HL-60 (cell line): Measurements from ENCODE around the gene DENND4C.

ENCODE experiments used
- DNase-seq, 2 experiments: peaks; one replicate each; pipeline ENCODE4 v3.0.0-alpha.2; 2010 to 2020; ENCODE audit warnings: low read depth in 1 of 2, low spot score in 1 of 2
- H3K27ac ChIP-seq: fragments of 250-450 bp; sonication (Bioruptor Pico); replicated peaks from 2 replicates; pipeline ENCODE4 v1.5.1; 2020; ENCODE audit warnings: mild to moderate bottlenecking, moderate library complexity
- H3K27me3 ChIP-seq: fragments of 250-450 bp; sonication (Bioruptor Pico); 2 replicates; pipeline ENCODE4 v1.5.1; 2021; ENCODE audit warnings: mild to moderate bottlenecking, moderate library complexity; ENCODE audit not compliant: insufficient read depth, poor library complexity, severe bottlenecking
- H3K4me3 ChIP-seq: replicated peaks from 2 replicates; pipeline ENCODE4 v1.5.1; 2011; ENCODE audit warnings: mild to moderate bottlenecking, control low read depth, low read length; ENCODE audit not compliant: insufficient read depth
- GABPA ChIP-seq: IDR thresholded peaks from 2 replicates; pipeline ENCODE4 v1.6.1; 2012; ENCODE audit warnings: low read depth
- POLR2AphosphoS5 ChIP-seq: IDR thresholded peaks from 2 replicates; pipeline ENCODE4 v1.6.1; 2012; ENCODE audit warnings: low read depth
- SPI1 ChIP-seq: IDR thresholded peaks from 2 replicates; pipeline ENCODE4 v1.6.1; 2012; ENCODE audit warnings: low read depth, mild to moderate bottlenecking, borderline replicate concordance
- TF ChIP-seq, protein P1 (sequence below): IDR thresholded peaks from one replicate; pipeline ENCODE4 v1.5.1; 2011; ENCODE audit warnings: low read length, control low read depth, inconsistent platforms; ENCODE audit not compliant: insufficient read depth
- TF ChIP-seq, protein P2 (sequence below): IDR thresholded peaks from 2 replicates; pipeline ENCODE4 v1.6.1; 2012; ENCODE audit warnings: low read depth; ENCODE audit not compliant: insufficient replicate concordance

Gene DENND4C

DNA sequence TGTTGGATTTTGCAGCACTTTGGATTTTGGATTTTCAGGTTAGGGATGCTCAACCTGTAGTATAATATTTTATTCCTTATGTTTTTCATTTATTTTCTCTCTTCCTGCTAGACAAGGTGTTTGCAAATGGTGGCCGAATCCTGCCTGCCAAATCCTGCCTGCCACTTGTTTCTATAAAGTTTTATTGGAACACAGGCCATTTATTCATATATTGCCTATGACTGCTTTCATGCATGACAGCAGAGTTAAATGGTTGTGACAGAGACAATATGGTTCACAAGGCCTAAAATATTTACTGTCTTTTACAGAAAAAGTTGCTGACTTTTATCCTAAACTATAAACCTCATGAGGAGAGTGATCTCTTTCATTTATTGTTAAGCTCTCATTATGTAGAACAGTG lies 72.7 kb downstream of the DENND4C start:
- DNase-seq = no peak

DNA sequence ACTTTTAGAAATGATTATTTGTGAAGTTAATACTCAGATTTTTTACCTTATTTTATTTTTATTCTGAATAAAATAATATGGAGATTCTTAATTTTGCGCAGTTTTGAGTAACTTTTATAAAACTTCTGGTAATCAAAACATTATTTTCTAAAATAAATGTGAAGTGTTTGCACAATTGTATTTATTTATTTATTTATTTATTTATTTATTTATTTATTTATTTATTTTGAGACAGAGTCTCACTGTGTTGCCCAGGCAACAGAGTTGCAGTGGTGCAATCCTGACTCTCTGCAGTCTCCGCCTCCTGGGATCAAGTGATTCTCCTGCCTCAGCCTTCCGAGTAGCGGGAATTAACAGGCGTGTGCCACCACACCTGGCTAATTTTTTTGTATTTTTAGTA lies 76.1 kb downstream of the DENND4C start:
- H3K4me3 ChIP-seq = no peak overlapping the region
- no peak overlapping the region for H3K27ac ChIP-seq
- H3K27me3 ChIP-seq = no peaks in the 10 kb centered on the region
- no peak for TF ChIP-seq GABPA
- TF ChIP-seq SPI1 = no peak
- no peak for TF ChIP-seq POLR2AphosphoS5
- TF ChIP-seq, protein P1, sequence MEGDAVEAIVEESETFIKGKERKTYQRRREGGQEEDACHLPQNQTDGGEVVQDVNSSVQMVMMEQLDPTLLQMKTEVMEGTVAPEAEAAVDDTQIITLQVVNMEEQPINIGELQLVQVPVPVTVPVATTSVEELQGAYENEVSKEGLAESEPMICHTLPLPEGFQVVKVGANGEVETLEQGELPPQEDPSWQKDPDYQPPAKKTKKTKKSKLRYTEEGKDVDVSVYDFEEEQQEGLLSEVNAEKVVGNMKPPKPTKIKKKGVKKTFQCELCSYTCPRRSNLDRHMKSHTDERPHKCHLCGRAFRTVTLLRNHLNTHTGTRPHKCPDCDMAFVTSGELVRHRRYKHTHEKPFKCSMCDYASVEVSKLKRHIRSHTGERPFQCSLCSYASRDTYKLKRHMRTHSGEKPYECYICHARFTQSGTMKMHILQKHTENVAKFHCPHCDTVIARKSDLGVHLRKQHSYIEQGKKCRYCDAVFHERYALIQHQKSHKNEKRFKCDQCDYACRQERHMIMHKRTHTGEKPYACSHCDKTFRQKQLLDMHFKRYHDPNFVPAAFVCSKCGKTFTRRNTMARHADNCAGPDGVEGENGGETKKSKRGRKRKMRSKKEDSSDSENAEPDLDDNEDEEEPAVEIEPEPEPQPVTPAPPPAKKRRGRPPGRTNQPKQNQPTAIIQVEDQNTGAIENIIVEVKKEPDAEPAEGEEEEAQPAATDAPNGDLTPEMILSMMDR = no peak
- TF ChIP-seq, protein P2, sequence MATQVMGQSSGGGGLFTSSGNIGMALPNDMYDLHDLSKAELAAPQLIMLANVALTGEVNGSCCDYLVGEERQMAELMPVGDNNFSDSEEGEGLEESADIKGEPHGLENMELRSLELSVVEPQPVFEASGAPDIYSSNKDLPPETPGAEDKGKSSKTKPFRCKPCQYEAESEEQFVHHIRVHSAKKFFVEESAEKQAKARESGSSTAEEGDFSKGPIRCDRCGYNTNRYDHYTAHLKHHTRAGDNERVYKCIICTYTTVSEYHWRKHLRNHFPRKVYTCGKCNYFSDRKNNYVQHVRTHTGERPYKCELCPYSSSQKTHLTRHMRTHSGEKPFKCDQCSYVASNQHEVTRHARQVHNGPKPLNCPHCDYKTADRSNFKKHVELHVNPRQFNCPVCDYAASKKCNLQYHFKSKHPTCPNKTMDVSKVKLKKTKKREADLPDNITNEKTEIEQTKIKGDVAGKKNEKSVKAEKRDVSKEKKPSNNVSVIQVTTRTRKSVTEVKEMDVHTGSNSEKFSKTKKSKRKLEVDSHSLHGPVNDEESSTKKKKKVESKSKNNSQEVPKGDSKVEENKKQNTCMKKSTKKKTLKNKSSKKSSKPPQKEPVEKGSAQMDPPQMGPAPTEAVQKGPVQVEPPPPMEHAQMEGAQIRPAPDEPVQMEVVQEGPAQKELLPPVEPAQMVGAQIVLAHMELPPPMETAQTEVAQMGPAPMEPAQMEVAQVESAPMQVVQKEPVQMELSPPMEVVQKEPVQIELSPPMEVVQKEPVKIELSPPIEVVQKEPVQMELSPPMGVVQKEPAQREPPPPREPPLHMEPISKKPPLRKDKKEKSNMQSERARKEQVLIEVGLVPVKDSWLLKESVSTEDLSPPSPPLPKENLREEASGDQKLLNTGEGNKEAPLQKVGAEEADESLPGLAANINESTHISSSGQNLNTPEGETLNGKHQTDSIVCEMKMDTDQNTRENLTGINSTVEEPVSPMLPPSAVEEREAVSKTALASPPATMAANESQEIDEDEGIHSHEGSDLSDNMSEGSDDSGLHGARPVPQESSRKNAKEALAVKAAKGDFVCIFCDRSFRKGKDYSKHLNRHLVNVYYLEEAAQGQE = no peak
- DNase-seq = no peak

More for the DNA sequence above, 72.7 kb downstream of the DENND4C start:
- Histone ChIP-seq H3K27me3 (no peaks in the 10 kb centered on the region), H3K27ac (no peak overlapping the region), H3K4me3 (no peak overlapping the region)
- TF ChIP-seq, protein P2 = no peak
- TF ChIP-seq GABPA (no peak), POLR2AphosphoS5 (no peak)
- TF ChIP-seq, protein P1 = no peak

DNA sequence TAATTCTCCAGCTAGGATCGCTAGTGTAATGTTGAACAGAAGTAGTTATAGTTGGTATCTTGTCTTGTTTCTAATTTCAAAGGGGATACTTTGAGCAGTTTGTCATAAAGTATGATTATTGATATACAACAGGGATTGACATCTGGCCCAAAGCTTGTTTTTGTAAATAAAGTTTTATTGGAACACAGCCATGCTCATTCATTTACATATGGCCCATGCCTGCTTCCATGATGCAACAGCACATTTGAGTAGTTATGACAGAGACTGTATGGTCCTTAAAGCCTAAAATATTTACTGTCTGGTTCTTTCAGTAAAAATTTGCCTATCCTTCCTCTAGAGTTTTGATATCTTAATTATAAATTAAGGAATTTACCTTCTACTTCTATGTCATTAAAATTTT lies 79.8 kb downstream of the DENND4C start:
- TF ChIP-seq, protein P2 = no peak
- no peak for TF ChIP-seq GABPA
- Histone ChIP-seq H3K27me3 (no peaks in the 10 kb centered on the region), H3K27ac (no peak overlapping the region), H3K4me3 (no peak overlapping the region)
- no peak for DNase-seq

DNA sequence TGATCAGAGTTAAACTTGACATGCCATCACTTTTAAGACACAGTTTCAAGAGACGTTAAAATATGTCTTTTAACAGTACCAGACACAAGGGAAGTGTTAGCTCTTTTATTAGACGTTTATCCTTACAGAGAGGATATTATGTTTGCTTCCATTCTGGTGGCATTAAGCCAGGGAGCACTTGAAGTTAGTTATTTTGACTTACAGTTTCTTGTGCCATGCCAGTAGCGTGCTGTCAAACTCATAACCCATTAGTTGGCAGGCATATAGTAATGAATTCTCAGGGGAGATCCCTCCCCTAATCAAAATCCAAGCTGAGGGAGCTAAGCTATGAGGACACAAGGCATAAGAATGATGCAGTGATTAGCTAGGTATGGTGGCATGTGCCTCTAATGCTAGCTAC lies 83.1 kb downstream of the DENND4C start:
- no peaks in the 10 kb centered on the region for H3K27me3 ChIP-seq
- no peak overlapping the region for H3K27ac ChIP-seq
- DNase-seq = no peak
- TF ChIP-seq, protein P2 = no peak
- TF ChIP-seq, protein P1 = no peak
- TF ChIP-seq POLR2AphosphoS5 = no peak
- TF ChIP-seq GABPA = no peak
- TF ChIP-seq SPI1 = no peak
- no peak overlapping the region for H3K4me3 ChIP-seq
